GM12878 (cell line): ENCODE measurements around the gene LIN7A.

Source experiments
- BHLHE40 ChIP-seq, 2 experiments: fragments of 450-650 bp in 1 of 2; IDR thresholded peaks; 2 replicates each; pipeline ENCODE4 v1.6.1; 2011 to 2017; ENCODE audit warnings: low read depth in 2 of 2, borderline replicate concordance in 1 of 2, improper control_type of control experiment in 1 of 2, low read length in 1 of 2, mild to moderate bottlenecking in 1 of 2
- CBX5 ChIP-seq: sonication (generic); IDR thresholded peaks from 2 replicates; pipeline ENCODE4 v1.6.1; 2016; ENCODE audit warnings: low read depth, moderate library complexity, mild to moderate bottlenecking, inconsistent platforms
- CHD2 ChIP-seq: IDR thresholded peaks from 2 replicates; pipeline ENCODE4 v1.6.1; 2011; ENCODE audit warnings: low read depth, low read length, improper control_type of control experiment, borderline replicate concordance
- CTCF ChIP-seq, 3 experiments: IDR thresholded peaks in 2 of 3; conservative IDR thresholded peaks in 1 of 3; 2 replicates each; pipeline ENCODE4 v1.5.1; 2011; ENCODE audit warnings: low read depth in 3 of 3, low read length in 3 of 3, mild to moderate bottlenecking in 3 of 3, control low read depth in 2 of 3, moderate library complexity in 2 of 3, inconsistent platforms in 1 of 3, mixed read lengths in 1 of 3; ENCODE audit not compliant: control insufficient read depth in 2 of 3, insufficient read depth in 1 of 3; ENCODE audit errors: extremely low read depth in 1 of 3
- DPF2 ChIP-seq: fragments of 450-650 bp; IDR thresholded peaks from 2 replicates; pipeline ENCODE4 v1.6.1; 2017; ENCODE audit warnings: mild to moderate bottlenecking
- NFIC ChIP-seq: IDR thresholded peaks from 2 replicates; pipeline ENCODE4 v1.6.1; 2012; ENCODE audit warnings: low read depth, mild to moderate bottlenecking, inconsistent platforms, low read length, moderate library complexity
- POLR2AphosphoS5 ChIP-seq: IDR thresholded peaks from 2 replicates; pipeline ENCODE4 v1.6.1; 2011; ENCODE audit warnings: mild to moderate bottlenecking, low read length, inconsistent platforms
- SIN3A ChIP-seq: IDR thresholded peaks from 2 replicates; pipeline ENCODE4 v1.6.1; 2012; ENCODE audit warnings: low read depth, low read length, improper control_type of control experiment
- USF1 ChIP-seq: IDR thresholded peaks from 2 replicates; pipeline ENCODE4 v1.6.1; 2011; ENCODE audit warnings: borderline replicate concordance, low read depth, mild to moderate bottlenecking, moderate library complexity, mixed read lengths, low read length; ENCODE audit not compliant: insufficient read depth; ENCODE audit errors: extremely low read length
- TF ChIP-seq, protein P1 (sequence below): IDR thresholded peaks from 2 replicates; pipeline ENCODE4 v1.6.1; 2012; ENCODE audit warnings: low read length, inconsistent platforms

DNA sequence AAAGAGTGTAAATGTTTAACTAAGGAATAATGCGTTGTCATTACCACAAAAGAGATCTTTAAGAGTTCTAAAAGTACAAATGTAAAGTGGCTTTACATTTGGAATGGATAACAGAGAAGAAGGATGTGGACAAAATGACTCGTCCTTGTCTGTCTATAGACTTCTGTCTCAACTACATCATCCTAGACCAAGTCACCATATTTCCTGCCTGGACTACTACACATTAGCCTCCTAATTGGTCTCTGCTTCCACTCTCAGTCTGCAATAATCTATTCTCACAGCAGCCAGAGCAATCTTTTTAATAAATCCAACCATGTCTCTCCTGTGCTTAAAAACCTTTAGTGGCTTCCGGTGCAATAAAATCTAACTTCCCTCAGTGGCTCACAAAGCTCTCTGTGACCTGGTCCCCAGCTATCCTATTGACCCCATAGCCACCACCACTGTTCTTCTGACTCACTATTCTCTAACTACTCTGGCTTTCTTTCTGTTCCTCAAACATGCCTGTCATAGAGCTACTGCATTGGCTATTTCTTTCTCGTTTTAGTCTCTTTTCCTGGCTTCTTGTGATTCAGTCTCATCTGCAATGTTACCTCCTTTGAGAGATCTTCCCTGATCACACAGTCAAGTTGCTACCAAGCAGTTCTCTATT lies 130.0 kb downstream of the LIN7A start:
- TF ChIP-seq POLR2AphosphoS5 (no peak), BHLHE40 (IDR thresholded peaks at IDR 0.05; ENCODE audit: borderline replicate concordance in 1 of 2, low read depth in 2 of 2, low read length in 1 of 2) (no peak), NFIC (no peak; the same call in 1 of the 2 replicates), CTCF (IDR thresholded peaks at IDR 0.05 in 2 of 3, conservative IDR thresholded peaks at IDR 0.05 in 1 of 3; ENCODE audit: control insufficient read depth in 2 of 3, extremely low read depth in 1 of 3, insufficient read depth in 1 of 3, low read depth in 3 of 3, low read length in 3 of 3) (no peak), DPF2 (peak; percentile 45; the same call in 1 of the 2 replicates), USF1 (no peak), SIN3A (no peak), CBX5 (no peak), CHD2 (no peak)
- TF ChIP-seq, protein P1, sequence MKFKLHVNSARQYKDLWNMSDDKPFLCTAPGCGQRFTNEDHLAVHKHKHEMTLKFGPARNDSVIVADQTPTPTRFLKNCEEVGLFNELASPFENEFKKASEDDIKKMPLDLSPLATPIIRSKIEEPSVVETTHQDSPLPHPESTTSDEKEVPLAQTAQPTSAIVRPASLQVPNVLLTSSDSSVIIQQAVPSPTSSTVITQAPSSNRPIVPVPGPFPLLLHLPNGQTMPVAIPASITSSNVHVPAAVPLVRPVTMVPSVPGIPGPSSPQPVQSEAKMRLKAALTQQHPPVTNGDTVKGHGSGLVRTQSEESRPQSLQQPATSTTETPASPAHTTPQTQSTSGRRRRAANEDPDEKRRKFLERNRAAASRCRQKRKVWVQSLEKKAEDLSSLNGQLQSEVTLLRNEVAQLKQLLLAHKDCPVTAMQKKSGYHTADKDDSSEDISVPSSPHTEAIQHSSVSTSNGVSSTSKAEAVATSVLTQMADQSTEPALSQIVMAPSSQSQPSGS, result no peak
